NK-92 treated with Interleukin-12 subunit alpha and Interleukin-12 subunit beta, amount 100 ng/mL, for 24 hours (cell line): Measurements from ENCODE around the gene SLC5A5.

Experiments
- DNase-seq: peaks from one replicate; lab custom pipeline; 2025; lab: John Stamatoyannopoulos, UW

Gene SLC5A5

GRCh38 chr19:17871878-17872250, at the start of gene SLC5A5:
SLC5A5 (plus strand) TSS chr19:17871945; CDS start chr19:17872320, 375 bp downstream.
- no peak for DNase-seq

GRCh38 chr19:17824339-17824738, 47.4 kb upstream of the SLC5A5 start:
- no peak for DNase-seq

GRCh38 chr19:17826508-17827056, 45.2 kb upstream of the SLC5A5 start:
- DNase-seq: no peak

- no peak for DNase-seq
Observed at GRCh38 chr19:17829855-17830566, 41.7 kb upstream of the SLC5A5 start.

GRCh38 chr19:17830567-17831418, 41.0 kb upstream of the SLC5A5 start:
- DNase-seq: no peak

GRCh38 chr19:17831419-17831888, 40.3 kb upstream of the SLC5A5 start:
- no peak for DNase-seq

GRCh38 chr19:17832443-17833208, 39.1 kb upstream of the SLC5A5 start:
- DNase-seq: no peak

- DNase-seq: no peak
Observed at GRCh38 chr19:17834350-17835181, 37.2 kb upstream of the SLC5A5 start.

- DNase-seq: no peak
Observed at GRCh38 chr19:17835182-17836006, 36.4 kb upstream of the SLC5A5 start.

- DNase-seq: no peak
Observed at GRCh38 chr19:17836530-17836929, 35.2 kb upstream of the SLC5A5 start.

- DNase-seq: no peak
Observed at GRCh38 chr19:17837972-17838371, 33.8 kb upstream of the SLC5A5 start.

- DNase-seq: no peak
Observed at GRCh38 chr19:17840019-17840418, 31.7 kb upstream of the SLC5A5 start.

GRCh38 chr19:17841371-17841809, 30.4 kb upstream of the SLC5A5 start:
- no peak for DNase-seq

- no peak for DNase-seq
Observed at GRCh38 chr19:17841810-17842662, 29.7 kb upstream of the SLC5A5 start.

- no peak for DNase-seq
Observed at GRCh38 chr19:17842663-17843291, 29.0 kb upstream of the SLC5A5 start.

- DNase-seq: no peak
Observed at GRCh38 chr19:17843292-17843827, 28.4 kb upstream of the SLC5A5 start.

GRCh38 chr19:17843908-17844490, 27.7 kb upstream of the SLC5A5 start:
- DNase-seq: no peak

GRCh38 chr19:17846146-17846545, 25.6 kb upstream of the SLC5A5 start:
- no peak for DNase-seq
